PC-9 (cell line): ENCODE results near the gene GTF2A2. TPM values are rescaled to one million over a fixed set of nuclear protein-coding genes. Genes with fewer than 3 reads are reported as not detected.

Experiments used
- BruUV-seq: library from RNA; stranded (reverse); fragments of 400-500 nt; replicated peaks from 2 replicates; lab custom pipeline; 2021; lab: Mats Ljungman, UMichigan
- CTCF ChIA-PET: fragments of 300-600 bp; sonication (Branson Sonifier 250); formaldehyde crosslinking; loops from one replicate; lab custom pipeline; 2022; ENCODE audit warnings: antibody characterized with exemption; lab: Charles Lee
- POLR2A ChIA-PET: fragments of 300-600 bp; sonication (Branson Sonifier 250); formaldehyde crosslinking; loops from one replicate; lab custom pipeline; 2022; ENCODE audit warnings: antibody characterized with exemption; ENCODE audit not compliant: unreplicated experiment; lab: Charles Lee
- DNase-seq, 2 experiments: peaks; one replicate each; pipeline versions ENCODE4 v3.0.0 to v3.0.0-alpha.2; 2015 to 2022; ENCODE audit warnings: mixed read lengths in 1 of 2
- H2AFZ ChIP-seq: fragments of 200-600 bp; sonication (generic); 2 replicates; pipeline ENCODE4 v1.8.1; 2017; ENCODE audit warnings: antibody characterized with exemption
- H3F3A ChIP-seq: fragments of 200-600 bp; sonication (generic); 2 replicates; pipeline ENCODE4 v1.8.1; 2017; ENCODE audit warnings: antibody characterized with exemption, mild to moderate bottlenecking, low read depth; ENCODE audit not compliant: insufficient read depth
- H3K27ac ChIP-seq: fragments of 200-600 bp; sonication (generic); 2 replicates; pipeline ENCODE4 v1.6.1; 2016; ENCODE audit warnings: mixed run types
- H3K27me3 ChIP-seq: fragments of 200-600 bp; sonication (generic); 2 replicates; pipeline ENCODE4 v1.6.1; 2016; ENCODE audit warnings: low read depth, mixed run types; ENCODE audit not compliant: insufficient read depth
- H3K36me3 ChIP-seq: fragments of 200-600 bp; sonication (generic); 2 replicates; pipeline ENCODE4 v1.6.1; 2016; ENCODE audit warnings: low read depth, mixed run types
- H3K4me1 ChIP-seq: fragments of 200-600 bp; sonication (generic); replicated peaks from 2 replicates; pipeline ENCODE4 v1.6.1; 2016; ENCODE audit warnings: mixed run types; ENCODE audit not compliant: insufficient read depth
- H3K4me2 ChIP-seq: fragments of 200-600 bp; sonication (generic); 2 replicates; pipeline ENCODE4 v1.6.1; 2017; ENCODE audit warnings: mixed run types
- H3K4me3 ChIP-seq: fragments of 200-600 bp; sonication (generic); 2 replicates; pipeline ENCODE4 v1.6.1; 2016; ENCODE audit warnings: mixed run types
- H3K79me2 ChIP-seq: fragments of 200-600 bp; sonication (generic); 2 replicates; pipeline ENCODE4 v1.6.1; 2017; ENCODE audit warnings: low read depth, mixed run types
- H3K9me2 ChIP-seq: fragments of 200-600 bp; sonication (generic); 2 replicates; pipeline ENCODE4 v1.8.1; 2017; ENCODE audit warnings: mild to moderate bottlenecking; ENCODE audit not compliant: insufficient read depth
- H3K9me3 ChIP-seq: fragments of 200-600 bp; sonication (generic); 2 replicates; pipeline ENCODE4 v1.8.1; 2016; ENCODE audit warnings: low read depth; ENCODE audit not compliant: insufficient read depth
- H4K20me1 ChIP-seq: fragments of 200-600 bp; sonication (generic); 2 replicates; pipeline ENCODE4 v1.8.1; 2017; ENCODE audit not compliant: insufficient read depth
- CTCF ChIP-seq: fragments of 200-600 bp; sonication (generic); conservative IDR thresholded peaks from 2 replicates; pipeline ENCODE4 v1.6.1; 2017; ENCODE audit warnings: mixed run types, antibody characterized with exemption, mild to moderate bottlenecking, moderate library complexity
- EZH2 ChIP-seq: fragments of 200-600 bp; sonication (generic); IDR thresholded peaks from 2 replicates; pipeline ENCODE4 v1.8.0; 2017; ENCODE audit warnings: antibody characterized with exemption, low read depth
- intact Hi-C: fragments of 100-400 bp; cut with micrococcal nuclease; formaldehyde crosslinking; loops from one replicate; pipeline ENCODE4 v1.10.0; 2022; ENCODE audit not compliant: unreplicated experiment
- total RNA-seq: library from RNA; stranded (reverse); gene quantifications from 2 replicates; pipeline ENCODE4 v1.2.3, GENCODE V29; 2021

GTF2A2 gene
- total RNA-seq, 1 experiment from 2014 or later, result 111 TPM

GRCh38 chr15:59680870-59681269 is 23.6 kb upstream of the GTF2A2 start:
- no peaks in the 10 kb centered on the region for H3K27me3 ChIP-seq
- peaks cover 35% of the 10 kb centered on the region for H3K79me2 ChIP-seq
- H3K9me2 ChIP-seq, result no peaks in the 10 kb centered on the region
- POLR2A ChIA-PET, result no interaction called here
- H3F3A ChIP-seq, result no peaks in the 10 kb centered on the region
- no peaks in the 10 kb centered on the region for H3K4me1 ChIP-seq
- no peaks in the 10 kb centered on the region for H3K9me3 ChIP-seq
- no peak overlapping the region for H3K27ac ChIP-seq
- TF ChIP-seq CTCF (no peak), EZH2 (no peak)
- CTCF ChIA-PET, result no interaction called here
- H4K20me1 ChIP-seq, result peaks cover 31% of the 10 kb centered on the region
- no peak for DNase-seq
- intact Hi-C loops, result no loop called here
- H3K36me3 ChIP-seq, result 0 out of 2 replicates have a peak, but pooled peaks cover 19% of the 10 kb centered on the region
- no peak overlapping the region for H3K4me2 ChIP-seq
- no peak overlapping the region for H3K4me3 ChIP-seq
- no TSS peak for BruUV-seq
- no peak overlapping the region for H2AFZ ChIP-seq

GRCh38 chr15:59680346-59680745 is 23.0 kb upstream of the GTF2A2 start:
- Histone ChIP-seq H3K27me3 (no peaks in the 10 kb centered on the region), H3F3A (no peaks in the 10 kb centered on the region), H4K20me1 (peaks cover 26% of the 10 kb centered on the region), H3K9me3 (no peaks in the 10 kb centered on the region), H3K4me1 (no peaks in the 10 kb centered on the region), H3K79me2 (peaks cover 30% of the 10 kb centered on the region), H2AFZ (no peak overlapping the region), H3K27ac (no peak overlapping the region), H3K36me3 (0 out of 2 replicates have a peak, but pooled peaks cover 24% of the 10 kb centered on the region), H3K4me2 (no peak overlapping the region), H3K9me2 (no peaks in the 10 kb centered on the region), H3K4me3 (no peak overlapping the region)
- DNase-seq, result no peak
- ChIA-PET CTCF (no interaction called here), POLR2A (no interaction called here)
- TF ChIP-seq EZH2 (no peak), CTCF (no peak)
- intact Hi-C loops, result no loop called here
- BruUV-seq, result no TSS peak

GRCh38 chr15:59678620-59679019 is 21.3 kb upstream of the GTF2A2 start:
- ChIA-PET CTCF (no interaction called here), POLR2A (no interaction called here)
- no peak overlapping the region for H3K4me3 ChIP-seq
- peaks cover 13% of the 10 kb centered on the region for H3K79me2 ChIP-seq
- no peak overlapping the region for H3K4me2 ChIP-seq
- no peak for DNase-seq
- H2AFZ ChIP-seq, result no peak overlapping the region
- intact Hi-C loops, result no loop called here
- TF ChIP-seq CTCF (no peak), EZH2 (no peak)
- no TSS peak for BruUV-seq
- no peaks in the 10 kb centered on the region for H3K9me2 ChIP-seq
- H4K20me1 ChIP-seq, result peaks cover 15% of the 10 kb centered on the region
- 0 out of 2 replicates have a peak, but pooled peaks cover 24% of the 10 kb centered on the region for H3K36me3 ChIP-seq
- H3K9me3 ChIP-seq, result no peaks in the 10 kb centered on the region
- no peak overlapping the region for H3K27ac ChIP-seq
- H3K27me3 ChIP-seq, result no peaks in the 10 kb centered on the region
- no peaks in the 10 kb centered on the region for H3K4me1 ChIP-seq
- H3F3A ChIP-seq, result no peaks in the 10 kb centered on the region
